ENCODE results near the gene DTX1.

DNA sequence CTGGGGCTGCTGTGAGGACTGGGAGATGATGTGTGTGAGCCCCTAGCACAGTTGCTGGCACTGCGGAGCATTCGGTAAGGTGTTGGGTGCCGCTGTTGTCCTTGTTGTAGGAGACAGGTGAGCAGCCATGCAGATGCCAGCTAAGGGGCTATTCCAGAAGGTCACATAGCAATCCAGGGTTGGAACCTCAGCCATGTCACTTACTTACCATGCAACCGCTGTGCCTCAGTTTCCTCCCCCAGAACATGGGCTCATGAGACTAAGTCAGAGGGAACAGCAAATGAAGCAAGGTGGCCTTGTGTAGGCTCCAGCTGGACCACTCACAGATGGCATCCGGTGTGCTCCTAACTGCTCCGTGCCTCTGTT lies 13.2 kb downstream of the DTX1 start:
- TF ChIP-seq, protein P1, sequence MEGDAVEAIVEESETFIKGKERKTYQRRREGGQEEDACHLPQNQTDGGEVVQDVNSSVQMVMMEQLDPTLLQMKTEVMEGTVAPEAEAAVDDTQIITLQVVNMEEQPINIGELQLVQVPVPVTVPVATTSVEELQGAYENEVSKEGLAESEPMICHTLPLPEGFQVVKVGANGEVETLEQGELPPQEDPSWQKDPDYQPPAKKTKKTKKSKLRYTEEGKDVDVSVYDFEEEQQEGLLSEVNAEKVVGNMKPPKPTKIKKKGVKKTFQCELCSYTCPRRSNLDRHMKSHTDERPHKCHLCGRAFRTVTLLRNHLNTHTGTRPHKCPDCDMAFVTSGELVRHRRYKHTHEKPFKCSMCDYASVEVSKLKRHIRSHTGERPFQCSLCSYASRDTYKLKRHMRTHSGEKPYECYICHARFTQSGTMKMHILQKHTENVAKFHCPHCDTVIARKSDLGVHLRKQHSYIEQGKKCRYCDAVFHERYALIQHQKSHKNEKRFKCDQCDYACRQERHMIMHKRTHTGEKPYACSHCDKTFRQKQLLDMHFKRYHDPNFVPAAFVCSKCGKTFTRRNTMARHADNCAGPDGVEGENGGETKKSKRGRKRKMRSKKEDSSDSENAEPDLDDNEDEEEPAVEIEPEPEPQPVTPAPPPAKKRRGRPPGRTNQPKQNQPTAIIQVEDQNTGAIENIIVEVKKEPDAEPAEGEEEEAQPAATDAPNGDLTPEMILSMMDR (IDR thresholded peaks at IDR 0.05), result no peak
- TF ChIP-seq SIN3A (IDR thresholded peaks at IDR 0.05; ENCODE audit: borderline replicate concordance, insufficient read depth, low read depth, low read length), result no peak
